AG04450 (cell line): Measurements from ENCODE around the gene PTGR2. TPM values are rescaled to one million over a fixed set of nuclear protein-coding genes. Genes with fewer than 3 reads are reported as not detected.

ENCODE experiments used
- CTCF ChIA-PET: fragments of 300-600, 350-600 bp; formaldehyde crosslinking; extraction: SDS; loops from one replicate; lab custom pipeline; 2022; ENCODE audit warnings: antibody characterized with exemption, inconsistent platforms; lab: Charles Lee
- POLR2A ChIA-PET: fragments of 350-600 bp; formaldehyde crosslinking; extraction: SDS; loops from one replicate; lab custom pipeline; 2021; ENCODE audit warnings: antibody characterized with exemption, inconsistent platforms; lab: Yijun Ruan, JAX
- DNase-seq: peaks from one replicate; pipeline ENCODE4 v3.0.0-alpha.2; 2011; ENCODE audit warnings: low read depth, low spot score
- H3K27ac ChIP-seq: one replicate; pipeline ENCODE4 v1.5.1; 2012; ENCODE audit warnings: low read depth, low read length, control low read depth
- H3K27me3 ChIP-seq: one replicate; pipeline ENCODE4 v1.6.0; 2012; ENCODE audit warnings: low read length; ENCODE audit not compliant: control insufficient read depth, insufficient read depth
- H3K4me3 ChIP-seq: 2 replicates; pipeline ENCODE4 v1.5.1; 2011; ENCODE audit warnings: mild to moderate bottlenecking, low read depth, low read length, control low read depth
- H3K9me3 ChIP-seq: 2 replicates; pipeline ENCODE4 v1.5.1; 2012; ENCODE audit warnings: low read length; ENCODE audit not compliant: control insufficient read depth, insufficient read depth
- CTCF ChIP-seq: IDR thresholded peaks from 2 replicates; pipeline ENCODE4 v1.5.1; 2011; ENCODE audit warnings: low read depth, low read length, control low read depth, inconsistent platforms
- polyA plus RNA-seq: library from polyadenylated mRNA; depleted of rRNA; stranded (reverse); fragments of >200 nt; gene quantifications from 2 replicates; pipeline ENCODE4 v1.2.3, GENCODE V29; 2011

Gene PTGR2
- polyA plus RNA-seq, 1 experiment = 6.9 TPM

GRCh38 chr14:73870525-73871235, 19.0 kb downstream of the PTGR2 start:
- CTCF ChIA-PET = interaction anchor here (0.7 to 0.9 kb wide), 2 partner anchors 27 to 142 kb away, joined by 3 to 4 read pairs; no protein-coding TSS in a partner anchor
- no peak for DNase-seq
- POLR2A ChIA-PET = no interaction called here
- no peak overlapping the region for H3K27ac ChIP-seq
- no peak overlapping the region for H3K4me3 ChIP-seq
- H3K27me3 ChIP-seq = no peaks in the 10 kb centered on the region
- TF ChIP-seq CTCF = no peak
- H3K9me3 ChIP-seq = no peaks in the 10 kb centered on the region

GRCh38 chr14:73873660-73874059, 22.0 kb downstream of the PTGR2 start:
- no peak overlapping the region for H3K4me3 ChIP-seq
- H3K27ac ChIP-seq = no peak overlapping the region
- no peak for DNase-seq
- TF ChIP-seq CTCF = no peak
- no peaks in the 10 kb centered on the region for H3K9me3 ChIP-seq
- ChIA-PET CTCF (no interaction called here), POLR2A (interaction anchor here (0.7 kb wide), 1 partner anchor 22 kb away, joined by 5 read pairs; the partner anchor contains the start of gene PTGR2)
- H3K27me3 ChIP-seq = no peaks in the 10 kb centered on the region

GRCh38 chr14:73877790-73878189, 26.2 kb downstream of the PTGR2 start:
- Histone ChIP-seq H3K27ac (peak overlapping the region; percentile 21), H3K27me3 (no peaks in the 10 kb centered on the region), H3K9me3 (no peaks in the 10 kb centered on the region), H3K4me3 (no peak overlapping the region)
- ChIA-PET CTCF (interaction anchor here (0.6 kb wide), 1 partner anchor 10 kb away, joined by 3 read pairs; no protein-coding TSS in a partner anchor), POLR2A (no interaction called here)
- no peak for DNase-seq
- no peak for TF ChIP-seq CTCF

GRCh38 chr14:73878436-73878835, 26.8 kb downstream of the PTGR2 start:
- Histone ChIP-seq H3K27ac (no peak overlapping the region), H3K9me3 (no peaks in the 10 kb centered on the region), H3K4me3 (no peak overlapping the region), H3K27me3 (no peaks in the 10 kb centered on the region)
- CTCF ChIA-PET = interaction anchor here (0.6 kb wide), 1 partner anchor 11 kb away, joined by 3 read pairs; no protein-coding TSS in a partner anchor
- peak; percentile 53 for DNase-seq
- no peak for TF ChIP-seq CTCF
- POLR2A ChIA-PET = interaction anchor here (0.8 to 1.0 kb wide), 2 partner anchors 8 to 93 kb away, joined by 3 read pairs; partner anchors contain the start of gene ZNF410

GRCh38 chr14:73879027-73879426, 27.4 kb downstream of the PTGR2 start:
- CTCF ChIA-PET = no interaction called here
- no peaks in the 10 kb centered on the region for H3K9me3 ChIP-seq
- H3K27me3 ChIP-seq = no peaks in the 10 kb centered on the region
- H3K4me3 ChIP-seq = no peak overlapping the region
- H3K27ac ChIP-seq = no peak overlapping the region
- no peak for TF ChIP-seq CTCF
- DNase-seq = no peak
- POLR2A ChIA-PET = interaction anchor here (0.8 to 1.0 kb wide), 2 partner anchors 8 to 93 kb away, joined by 3 read pairs; partner anchors contain the start of gene ZNF410
